HEK293 (cell line): ENCODE data around the gene DDX24.

ENCODE experiments used
- CTCF ChIA-PET: fragments of 350-600 bp; formaldehyde crosslinking; extraction: SDS; loops from one replicate; lab custom pipeline; 2021; ENCODE audit warnings: antibody characterized with exemption; lab: Yijun Ruan, JAX
- POLR2A ChIA-PET: fragments of 300-600 bp; formaldehyde crosslinking; extraction: SDS; loops from one replicate; lab custom pipeline; 2020; ENCODE audit warnings: antibody characterized with exemption, inconsistent platforms; lab: Yijun Ruan, JAX
- H3K27ac ChIP-seq: fragments of 200-500 bp; sonication (Bioruptor generic); 2 replicates; pipeline ENCODE4 v1.5.1; 2014; ENCODE audit warnings: low read depth, low read length, control low read depth, inconsistent platforms; ENCODE audit errors: extremely low read depth
- H3K36me3 ChIP-seq, 2 experiments: fragments of 200-500 bp in 1 of 2; sonication (Bioruptor generic) in 1 of 2; 1 replicate in 1 of 2; 2 replicates in 1 of 2; pipeline ENCODE4 v1.5.1; 2014 to 2017; ENCODE audit warnings: inconsistent platforms in 2 of 2, low read length in 2 of 2; ENCODE audit not compliant: control insufficient read depth in 2 of 2, insufficient read depth in 1 of 2
- H3K4me1 ChIP-seq: fragments of 200-500 bp; sonication (Bioruptor generic); 2 replicates; pipeline ENCODE4 v1.5.1; 2014; ENCODE audit warnings: mild to moderate bottlenecking, low read length, inconsistent platforms; ENCODE audit not compliant: control insufficient read depth, insufficient read depth
- H3K4me3 ChIP-seq: 2 replicates; pipeline ENCODE4 v1.5.1; 2011; ENCODE audit warnings: low read depth, mild to moderate bottlenecking, control low read depth, low read length, moderate library complexity
- H3K9me3 ChIP-seq: fragments of 200-500 bp; sonication (Bioruptor generic); 2 replicates; pipeline ENCODE4 v1.5.1; 2014; ENCODE audit warnings: low read depth, low read length, inconsistent platforms; ENCODE audit not compliant: control insufficient read depth, insufficient read depth
- BCL11A ChIP-seq: fragments of 450-650 bp; formaldehyde crosslinking; IDR thresholded peaks from 2 replicates; pipeline ENCODE4 v1.5.1; 2016; ENCODE audit warnings: low read depth, missing biosample characterization, missing genetic modification characterization
- GLIS2 ChIP-seq: fragments of 450-650 bp; formaldehyde crosslinking; IDR thresholded peaks from 2 replicates; pipeline ENCODE4 v1.5.1; 2016; ENCODE audit warnings: missing biosample characterization, missing genetic modification characterization
- HIC1 ChIP-seq: fragments of 450-650 bp; formaldehyde crosslinking; IDR thresholded peaks from 2 replicates; pipeline ENCODE4 v1.5.1; 2016; ENCODE audit warnings: missing biosample characterization, missing genetic modification characterization
- HOXA7 ChIP-seq: sonication (generic); formaldehyde crosslinking; IDR thresholded peaks from 2 replicates; pipeline ENCODE4 v1.8.1; 2022; ENCODE audit warnings: missing genetic modification reagents, borderline replicate concordance
- IKZF3 ChIP-seq: fragments of 450-650 bp; IDR thresholded peaks from 2 replicates; pipeline ENCODE4 v1.5.0; 2018; ENCODE audit warnings: missing biosample characterization, mild to moderate bottlenecking, missing genetic modification characterization, moderate library complexity
- REPIN1 ChIP-seq: fragments of 450-650 bp; formaldehyde crosslinking; IDR thresholded peaks from 2 replicates; pipeline ENCODE4 v1.5.1; 2017; ENCODE audit warnings: missing biosample characterization, missing genetic modification characterization, low read depth
- SCRT2 ChIP-seq: fragments of 450-650 bp; formaldehyde crosslinking; IDR thresholded peaks from 2 replicates; pipeline ENCODE4 v1.5.1; 2016; ENCODE audit warnings: missing biosample characterization, missing genetic modification characterization
- SP3 ChIP-seq: fragments of 450-650 bp; formaldehyde crosslinking; IDR thresholded peaks from 2 replicates; pipeline ENCODE4 v1.5.1; 2016; ENCODE audit warnings: missing biosample characterization, missing genetic modification characterization
- YY1 ChIP-seq: fragments of 450-650 bp; formaldehyde crosslinking; IDR thresholded peaks from 2 replicates; pipeline ENCODE4 v1.5.1; 2018; ENCODE audit warnings: missing biosample characterization, missing genetic modification characterization
- ZBTB21 ChIP-seq: fragments of 450-650 bp; formaldehyde crosslinking; IDR thresholded peaks from 2 replicates; pipeline ENCODE4 v1.5.1; 2017; ENCODE audit warnings: missing biosample characterization, missing genetic modification characterization
- ZBTB48 ChIP-seq: fragments of 450-650 bp; formaldehyde crosslinking; IDR thresholded peaks from 2 replicates; pipeline ENCODE4 v1.5.1; 2016; ENCODE audit warnings: missing biosample characterization, missing genetic modification characterization
- ZFHX2 ChIP-seq: fragments of 450-650 bp; formaldehyde crosslinking; conservative IDR thresholded peaks from 2 replicates; pipeline ENCODE4 v1.5.1; 2016; ENCODE audit warnings: missing biosample characterization, missing genetic modification characterization
- ZIC2 ChIP-seq: fragments of 450-650 bp; formaldehyde crosslinking; IDR thresholded peaks from 2 replicates; pipeline ENCODE4 v1.5.1; 2016; ENCODE audit warnings: missing biosample characterization, missing genetic modification characterization
- ZNF114 ChIP-seq: fragments of 450-650 bp; formaldehyde crosslinking; IDR thresholded peaks from 2 replicates; pipeline ENCODE4 v1.5.0; 2017; ENCODE audit warnings: missing biosample characterization, missing genetic modification characterization
- ZNF221 ChIP-seq: fragments of 450-650 bp; formaldehyde crosslinking; IDR thresholded peaks from 2 replicates; pipeline ENCODE4 v1.5.1; 2017; ENCODE audit warnings: missing biosample characterization, missing genetic modification characterization, borderline replicate concordance
- ZNF324 ChIP-seq: fragments of 450-650 bp; formaldehyde crosslinking; IDR thresholded peaks from 2 replicates; pipeline ENCODE4 v1.5.1; 2016; ENCODE audit warnings: missing biosample characterization, missing genetic modification characterization
- ZNF335 ChIP-seq: fragments of 450-650 bp; formaldehyde crosslinking; conservative IDR thresholded peaks from 2 replicates; pipeline ENCODE4 v1.5.1; 2016; ENCODE audit warnings: missing biosample characterization, missing genetic modification characterization
- ZNF37A ChIP-seq: fragments of 450-650 bp; IDR thresholded peaks from 2 replicates; pipeline ENCODE4 v1.5.1; 2018; ENCODE audit warnings: missing biosample characterization, missing genetic modification characterization
- ZNF426 ChIP-seq: fragments of 450-650 bp; formaldehyde crosslinking; IDR thresholded peaks from 2 replicates; pipeline ENCODE4 v1.5.1; 2017; ENCODE audit warnings: missing biosample characterization, missing genetic modification characterization, mild to moderate bottlenecking, inconsistent platforms, moderate library complexity
- ZNF521 ChIP-seq: fragments of 450-650 bp; formaldehyde crosslinking; IDR thresholded peaks from 2 replicates; pipeline ENCODE4 v1.5.1; 2017; ENCODE audit warnings: missing biosample characterization, mild to moderate bottlenecking, missing genetic modification characterization
- ZNF658 ChIP-seq: fragments of 450-650 bp; formaldehyde crosslinking; IDR thresholded peaks from 2 replicates; pipeline ENCODE4; 2016; ENCODE audit warnings: missing biosample characterization, missing genetic modification characterization
- ZNF660 ChIP-seq: fragments of 450-650 bp; IDR thresholded peaks from 2 replicates; pipeline ENCODE4 v1.5.1; 2018; ENCODE audit warnings: missing biosample characterization, mild to moderate bottlenecking, missing genetic modification characterization
- ZNF776 ChIP-seq: fragments of 450-650 bp; formaldehyde crosslinking; IDR thresholded peaks from 2 replicates; pipeline ENCODE4 v1.5.0; 2017; ENCODE audit warnings: missing biosample characterization, missing genetic modification characterization, borderline replicate concordance
- ZNF777 ChIP-seq: fragments of 450-650 bp; formaldehyde crosslinking; IDR thresholded peaks from 2 replicates; pipeline ENCODE4 v1.5.1; 2017; ENCODE audit warnings: missing biosample characterization, missing genetic modification characterization, borderline replicate concordance
- TF ChIP-seq, protein P1 (sequence below): fragments of 450-650 bp; formaldehyde crosslinking; optimal IDR thresholded peaks from 2 replicates; pipeline ENCODE3; 2016; ENCODE audit warnings: missing biosample characterization, mild to moderate bottlenecking, missing genetic modification characterization

The DDX24 gene

DNA sequence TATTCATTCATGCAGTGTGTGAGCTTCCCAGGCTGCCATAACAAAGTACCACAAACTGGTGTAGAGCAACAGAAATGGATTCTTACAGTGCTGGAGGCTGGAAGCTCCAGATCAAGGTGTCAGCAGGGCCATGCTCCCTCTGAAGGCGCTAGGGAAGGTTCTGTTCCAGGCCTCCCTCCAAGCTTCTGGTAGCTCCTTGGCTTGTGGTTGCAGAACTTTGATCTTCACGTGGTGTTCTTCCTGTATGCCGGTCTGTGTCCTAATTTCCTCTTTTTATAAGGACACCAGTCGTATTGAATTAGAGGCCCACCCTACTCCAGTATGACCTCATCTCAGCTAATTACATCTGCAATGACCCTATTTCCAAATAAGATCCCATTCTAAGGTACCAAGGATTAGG, 51.7 kb downstream of the DDX24 start:
- H3K4me3 ChIP-seq: no peak overlapping the region
- TF ChIP-seq ZNF776 (tag by site-specific recombination) (no peak), ZFHX2 (tag by site-specific recombination) (no peak), ZNF660 (tag by site-specific recombination) (no peak), ZNF426 (tag by site-specific recombination) (no peak), GLIS2 (no peak), ZNF335 (tag by site-specific recombination) (no peak), SCRT2 (tag by site-specific recombination) (no peak), ZNF521 (tag by site-specific recombination) (no peak), ZNF37A (tag by site-specific recombination) (no peak)
- peaks cover 0 to 3% of the 10 kb centered on the region in 2 experiments; a peak in 1 of 3 replicates for H3K36me3 ChIP-seq
- no peak overlapping the region for H3K27ac ChIP-seq
- H3K9me3 ChIP-seq: no peaks in the 10 kb centered on the region
- H3K4me1 ChIP-seq: no peaks in the 10 kb centered on the region
- ChIA-PET POLR2A (no interaction called here), CTCF (interaction anchor here (0.9 to 1.9 kb wide), 4 partner anchors 8 to 113 kb away, joined by 3 to 9 read pairs (median 4); no protein-coding TSS in a partner anchor)

- no peak overlapping the region for H3K27ac ChIP-seq
- POLR2A ChIA-PET: no interaction called here
- no peaks in the 10 kb centered on the region for H3K4me1 ChIP-seq
- no peak overlapping the region for H3K4me3 ChIP-seq
- TF ChIP-seq ZIC2 (tag by site-specific recombination): peak; percentile 62
- TF ChIP-seq ZBTB21 (tag by site-specific recombination): no peak
- H3K36me3 ChIP-seq: no peaks in the 10 kb centered on the region
- CTCF ChIA-PET: interaction anchor here (1.3 to 1.9 kb wide), 2 partner anchors 9 to 114 kb away, joined by 3 to 9 read pairs; no protein-coding TSS in a partner anchor
- H3K9me3 ChIP-seq: no peaks in the 10 kb centered on the region
These were observed 52.6 kb downstream of the DDX24 start for GRCh38 chr14:94028450-94028826.

- Histone ChIP-seq H3K27ac (no peak overlapping the region), H3K4me3 (no peak overlapping the region)
- ChIA-PET POLR2A (interaction anchor here (0.5 kb wide), 1 partner anchor 543 kb away, joined by 3 read pairs; no protein-coding TSS in a partner anchor), CTCF (interaction anchor here (0.6 to 1.9 kb wide), 4 partner anchors 9 to 281 kb away, joined by 3 to 9 read pairs (median 3); no protein-coding TSS in a partner anchor)
- no peak for TF ChIP-seq HOXA7
- TF ChIP-seq HIC1 (tag by site-specific recombination): 0 out of 2 replicates have a peak, but pooled peaks have one; percentile 42
- TF ChIP-seq, all 188 proteins: peak for 1
- Histone ChIP-seq H3K36me3 (no peaks in the 10 kb centered on the region), H3K9me3 (no peaks in the 10 kb centered on the region), H3K4me1 (no peaks in the 10 kb centered on the region)
These were observed 53.2 kb downstream of the DDX24 start for GRCh38 chr14:94027566-94028449.

GRCh38 chr14:94026889-94027469, 54.0 kb downstream of the DDX24 start:
- ChIA-PET POLR2A (no interaction called here), CTCF (interaction anchor here (0.6 to 1.1 kb wide), 2 partner anchors 24 to 282 kb away, joined by 3 read pairs; no protein-coding TSS in a partner anchor)
- H3K27ac ChIP-seq: no peak overlapping the region
- peak overlapping the region; percentile 63 for H3K4me3 ChIP-seq
- no peaks in the 10 kb centered on the region for H3K36me3 ChIP-seq
- H3K9me3 ChIP-seq: no peaks in the 10 kb centered on the region
- H3K4me1 ChIP-seq: no peaks in the 10 kb centered on the region
- TF ChIP-seq BCL11A (tag by site-specific recombination): no peak
- no peak for TF ChIP-seq YY1 (tag by site-specific recombination)
- peak; percentile 86 for TF ChIP-seq ZNF777 (tag by site-specific recombination)
- no peak for TF ChIP-seq IKZF3
- TF ChIP-seq, protein P1, sequence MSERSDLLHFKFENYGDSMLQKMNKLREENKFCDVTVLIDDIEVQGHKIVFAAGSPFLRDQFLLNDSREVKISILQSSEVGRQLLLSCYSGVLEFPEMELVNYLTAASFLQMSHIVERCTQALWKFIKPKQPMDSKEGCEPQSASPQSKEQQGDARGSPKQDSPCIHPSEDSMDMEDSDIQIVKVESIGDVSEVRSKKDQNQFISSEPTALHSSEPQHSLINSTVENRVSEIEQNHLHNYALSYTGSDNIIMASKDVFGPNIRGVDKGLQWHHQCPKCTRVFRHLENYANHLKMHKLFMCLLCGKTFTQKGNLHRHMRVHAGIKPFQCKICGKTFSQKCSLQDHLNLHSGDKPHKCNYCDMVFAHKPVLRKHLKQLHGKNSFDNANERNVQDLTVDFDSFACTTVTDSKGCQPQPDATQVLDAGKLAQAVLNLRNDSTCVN: no peak
- TF ChIP-seq ZNF114: no peak
- TF ChIP-seq ZNF324 (tag by site-specific recombination): no peak
- peak; percentile 76 for TF ChIP-seq SCRT2 (tag by site-specific recombination)
- no peak for TF ChIP-seq REPIN1 (tag by site-specific recombination)
- no peak for TF ChIP-seq ZNF221
- peak; percentile 84 for TF ChIP-seq ZBTB48
- no peak for TF ChIP-seq SP3 (tag by site-specific recombination)
- TF ChIP-seq ZNF658 (tag by site-specific recombination): no peak
